Prostate gland (tissue), 2 donors: Measurements from ENCODE around the gene FAAP100.

Experiments
- POLR2A ChIP-seq: fragments of 450-650 bp; IDR thresholded peaks from one replicate; pipeline ENCODE4 v1.6.1; 2016; ENCODE audit warnings: antibody characterized with exemption, mild to moderate bottlenecking
- TF ChIP-seq, protein P1 (sequence below), 4 experiments: fragments of 200-600 bp in 2 of 4; fragments of 450-650 bp in 2 of 4; sonication (generic) in 2 of 4; IDR thresholded peaks; 1 replicate in 3 of 4; 2 replicates in 1 of 4; pipeline ENCODE4 v1.5.1; 2016 to 2019; ENCODE audit warnings: antibody characterized with exemption in 4 of 4, mild to moderate bottlenecking in 2 of 4, moderate library complexity in 2 of 4

DNA sequence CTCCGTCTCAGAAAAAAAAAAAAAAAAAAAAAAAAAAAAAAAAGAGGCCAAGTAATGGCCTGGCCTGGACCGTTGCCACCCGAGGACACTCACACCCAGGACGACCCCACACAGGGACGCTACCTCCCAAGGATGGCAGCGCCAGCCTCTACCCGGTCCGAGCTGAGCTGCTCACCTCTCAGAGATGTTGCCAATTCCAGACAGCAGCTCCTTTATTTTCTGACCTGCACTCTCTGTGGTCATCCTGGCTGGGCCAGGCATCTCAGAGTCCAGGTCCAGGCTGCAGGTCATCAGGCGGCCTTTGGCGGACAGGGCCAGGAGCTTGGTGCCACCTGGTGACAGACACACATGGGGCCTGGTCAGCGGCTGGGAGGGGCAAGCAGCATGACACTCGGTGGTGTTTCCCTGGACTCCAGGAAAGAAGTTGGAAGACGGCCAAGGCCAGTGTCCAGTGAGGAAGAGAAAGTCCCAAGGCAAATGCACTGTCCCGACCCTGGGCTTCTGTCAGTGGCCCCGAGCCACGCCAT lies 3.1 kb downstream of the FAAP100 start:
- TF ChIP-seq, protein P1, sequence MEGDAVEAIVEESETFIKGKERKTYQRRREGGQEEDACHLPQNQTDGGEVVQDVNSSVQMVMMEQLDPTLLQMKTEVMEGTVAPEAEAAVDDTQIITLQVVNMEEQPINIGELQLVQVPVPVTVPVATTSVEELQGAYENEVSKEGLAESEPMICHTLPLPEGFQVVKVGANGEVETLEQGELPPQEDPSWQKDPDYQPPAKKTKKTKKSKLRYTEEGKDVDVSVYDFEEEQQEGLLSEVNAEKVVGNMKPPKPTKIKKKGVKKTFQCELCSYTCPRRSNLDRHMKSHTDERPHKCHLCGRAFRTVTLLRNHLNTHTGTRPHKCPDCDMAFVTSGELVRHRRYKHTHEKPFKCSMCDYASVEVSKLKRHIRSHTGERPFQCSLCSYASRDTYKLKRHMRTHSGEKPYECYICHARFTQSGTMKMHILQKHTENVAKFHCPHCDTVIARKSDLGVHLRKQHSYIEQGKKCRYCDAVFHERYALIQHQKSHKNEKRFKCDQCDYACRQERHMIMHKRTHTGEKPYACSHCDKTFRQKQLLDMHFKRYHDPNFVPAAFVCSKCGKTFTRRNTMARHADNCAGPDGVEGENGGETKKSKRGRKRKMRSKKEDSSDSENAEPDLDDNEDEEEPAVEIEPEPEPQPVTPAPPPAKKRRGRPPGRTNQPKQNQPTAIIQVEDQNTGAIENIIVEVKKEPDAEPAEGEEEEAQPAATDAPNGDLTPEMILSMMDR (IDR thresholded peaks at IDR 0.05) = no peak
- TF ChIP-seq POLR2A = no peak
